GM12864 (cell line): ENCODE measurements around the gene FBP1.

ENCODE experiments used
- DNase-seq: peaks from one replicate; pipeline ENCODE4 v3.0.0-alpha.2; 2011; ENCODE audit warnings: low read depth
- H3K4me3 ChIP-seq: 2 replicates; pipeline ENCODE4 v1.5.1; 2011; ENCODE audit warnings: mild to moderate bottlenecking, low read depth, low read length, control low read depth
- TF ChIP-seq, protein P1 (sequence below): IDR thresholded peaks from 2 replicates; pipeline ENCODE4 v1.5.1; 2011; ENCODE audit warnings: low read depth, mild to moderate bottlenecking, moderate library complexity, low read length, control low read depth, inconsistent platforms; ENCODE audit errors: missing control alignments

Gene FBP1

DNA sequence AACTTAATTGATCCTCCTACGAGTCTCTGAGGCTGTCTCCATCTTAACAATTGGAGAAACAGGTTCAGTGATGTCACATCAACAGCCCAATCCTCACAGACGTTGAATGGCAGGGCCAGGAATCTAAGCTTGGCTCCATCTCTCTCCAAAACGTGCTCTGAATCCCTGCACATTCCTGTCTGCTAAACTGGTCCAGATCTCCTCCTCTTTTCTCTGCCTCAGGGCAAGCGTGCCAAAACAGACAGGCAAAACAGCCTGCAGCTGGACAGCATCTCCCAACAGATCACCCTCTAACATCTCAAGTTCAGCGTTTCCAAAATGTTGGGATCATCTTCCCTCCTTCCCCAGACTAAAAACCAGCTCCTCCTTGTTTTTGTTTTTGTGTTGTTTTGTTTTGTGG is 6.6 kb downstream of the FBP1 start:
- TF ChIP-seq, protein P1, sequence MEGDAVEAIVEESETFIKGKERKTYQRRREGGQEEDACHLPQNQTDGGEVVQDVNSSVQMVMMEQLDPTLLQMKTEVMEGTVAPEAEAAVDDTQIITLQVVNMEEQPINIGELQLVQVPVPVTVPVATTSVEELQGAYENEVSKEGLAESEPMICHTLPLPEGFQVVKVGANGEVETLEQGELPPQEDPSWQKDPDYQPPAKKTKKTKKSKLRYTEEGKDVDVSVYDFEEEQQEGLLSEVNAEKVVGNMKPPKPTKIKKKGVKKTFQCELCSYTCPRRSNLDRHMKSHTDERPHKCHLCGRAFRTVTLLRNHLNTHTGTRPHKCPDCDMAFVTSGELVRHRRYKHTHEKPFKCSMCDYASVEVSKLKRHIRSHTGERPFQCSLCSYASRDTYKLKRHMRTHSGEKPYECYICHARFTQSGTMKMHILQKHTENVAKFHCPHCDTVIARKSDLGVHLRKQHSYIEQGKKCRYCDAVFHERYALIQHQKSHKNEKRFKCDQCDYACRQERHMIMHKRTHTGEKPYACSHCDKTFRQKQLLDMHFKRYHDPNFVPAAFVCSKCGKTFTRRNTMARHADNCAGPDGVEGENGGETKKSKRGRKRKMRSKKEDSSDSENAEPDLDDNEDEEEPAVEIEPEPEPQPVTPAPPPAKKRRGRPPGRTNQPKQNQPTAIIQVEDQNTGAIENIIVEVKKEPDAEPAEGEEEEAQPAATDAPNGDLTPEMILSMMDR = no peak
- DNase-seq = no peak
- H3K4me3 ChIP-seq = no peak overlapping the region

DNA sequence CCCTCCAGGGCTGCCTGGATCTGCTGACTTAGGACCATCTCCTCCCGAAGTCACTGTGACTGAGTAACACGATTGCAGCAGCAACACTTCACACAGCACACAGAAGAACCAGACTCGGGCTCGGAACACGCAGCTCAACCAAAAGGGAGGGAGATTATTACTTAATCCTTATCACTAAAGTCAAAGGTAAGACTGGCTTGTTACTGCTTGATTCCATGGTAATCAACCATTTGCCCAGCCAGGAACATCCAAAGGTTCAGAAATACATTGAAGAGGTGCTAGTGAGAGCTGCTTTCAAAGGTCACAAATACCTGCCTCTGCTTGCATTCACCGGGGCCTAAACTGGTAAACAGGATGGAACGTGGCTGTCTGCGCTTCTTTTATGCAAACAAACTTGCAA is 7.7 kb downstream of the FBP1 start:
- no peak for DNase-seq
- TF ChIP-seq, protein P1 = no peak
- H3K4me3 ChIP-seq = no peak overlapping the region

DNA sequence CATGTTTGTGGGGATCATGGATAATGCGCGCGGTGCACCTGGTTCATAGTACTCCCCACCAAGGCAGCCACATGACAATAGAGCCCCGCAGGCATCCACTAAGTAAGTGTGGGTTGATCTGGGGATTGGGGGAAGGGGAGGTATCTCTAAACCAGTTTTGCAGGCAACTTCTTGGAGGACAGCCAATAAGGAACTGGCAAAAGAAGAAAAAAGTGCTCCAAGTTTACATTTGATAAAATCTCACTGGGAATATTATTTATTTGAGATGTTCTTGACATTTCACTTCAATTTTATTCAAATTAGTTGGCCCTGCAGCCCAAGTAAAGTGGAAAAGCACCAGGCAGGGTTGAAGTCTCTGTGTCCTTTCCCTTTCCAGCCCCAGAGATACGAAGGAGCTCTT is 8.5 kb downstream of the FBP1 start:
- DNase-seq = no peak
- TF ChIP-seq, protein P1 = no peak
- no peak overlapping the region for H3K4me3 ChIP-seq

DNA sequence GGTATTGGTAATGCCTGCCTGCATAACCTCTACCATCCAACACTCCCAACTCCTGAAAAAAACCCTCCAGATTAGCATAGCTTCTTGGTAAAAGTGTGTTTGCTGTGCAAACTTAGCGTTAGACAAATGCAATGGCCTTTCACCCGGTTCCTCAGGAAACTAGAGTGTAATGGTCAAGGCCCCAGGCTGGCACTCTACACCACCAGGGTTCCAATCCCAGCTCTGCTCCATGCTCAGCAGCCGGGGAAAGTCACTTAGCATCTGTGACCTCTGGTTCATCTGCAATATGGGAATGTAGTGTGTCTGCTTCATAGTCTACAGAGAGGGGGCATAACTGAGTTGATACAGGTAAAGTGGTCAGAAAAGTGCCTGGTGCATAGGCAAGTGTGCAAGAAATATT is 9.0 kb downstream of the FBP1 start:
- no peak overlapping the region for H3K4me3 ChIP-seq
- no peak for DNase-seq
- TF ChIP-seq, protein P1 = no peak

DNA sequence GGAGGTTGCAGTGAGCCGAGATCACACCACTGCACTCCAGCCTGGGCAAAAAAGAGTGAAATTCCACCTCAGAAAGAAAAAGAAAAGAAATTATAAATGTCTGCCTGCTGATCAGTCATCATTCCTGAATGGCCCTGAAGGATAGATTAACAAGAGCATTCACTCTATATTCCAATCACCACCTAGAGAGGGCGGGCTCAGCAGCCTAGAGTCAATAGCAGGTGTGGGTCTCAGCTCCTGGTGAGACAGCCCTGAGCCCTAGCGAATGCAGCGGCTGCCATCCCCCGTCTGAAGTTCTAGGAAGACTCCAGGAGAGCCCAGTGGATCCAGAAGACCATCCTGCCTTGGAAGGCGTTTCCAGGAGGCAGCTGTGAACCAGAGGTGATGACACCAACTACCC is 12.0 kb downstream of the FBP1 start:
- no peak for DNase-seq
- TF ChIP-seq, protein P1 = no peak
- H3K4me3 ChIP-seq = no peak overlapping the region

DNA sequence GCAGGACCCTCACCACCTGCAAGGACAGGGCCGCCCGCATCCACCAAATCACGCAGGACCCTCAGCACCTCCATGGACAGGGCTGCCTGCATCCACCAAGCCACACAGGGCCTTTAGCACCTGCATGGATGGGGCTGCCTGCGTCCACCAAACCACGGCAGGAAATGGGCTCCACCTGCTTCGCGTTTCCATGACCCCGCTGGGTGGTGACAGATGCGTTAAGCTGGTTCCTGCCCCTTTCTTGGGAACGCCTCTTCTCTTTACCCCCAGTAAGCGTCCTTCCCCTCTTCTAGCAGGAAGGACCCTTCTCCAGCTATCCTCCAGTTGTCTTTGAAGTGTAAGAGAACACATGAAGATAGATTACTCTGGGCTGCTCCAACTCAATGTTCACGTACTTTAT is 13.5 kb downstream of the FBP1 start:
- TF ChIP-seq, protein P1 = no peak
- no peak for DNase-seq
- H3K4me3 ChIP-seq = no peak overlapping the region

DNA sequence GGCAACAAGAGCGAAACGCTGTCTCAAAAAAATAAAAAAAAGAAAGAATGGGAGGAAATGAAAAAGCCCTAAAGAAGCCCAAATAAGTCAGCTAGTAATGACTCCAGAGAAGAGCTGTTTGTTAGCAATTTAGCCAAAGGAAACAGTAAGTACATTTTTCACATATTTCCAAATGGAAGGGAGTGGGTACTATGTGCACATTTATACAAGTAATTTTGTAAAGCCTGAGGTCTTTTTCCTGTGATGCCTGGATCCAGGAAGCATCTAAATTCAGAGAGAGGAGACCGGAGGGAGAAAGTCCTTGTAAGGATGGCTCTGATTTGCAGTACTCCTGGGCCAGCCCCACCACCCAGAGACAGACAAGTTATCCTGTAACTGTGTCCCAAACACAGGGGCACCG is 14.7 kb downstream of the FBP1 start:
- DNase-seq = no peak
- no peak overlapping the region for H3K4me3 ChIP-seq
- TF ChIP-seq, protein P1 = no peak
